ENCODE results near the gene GFRA1.

DNA sequence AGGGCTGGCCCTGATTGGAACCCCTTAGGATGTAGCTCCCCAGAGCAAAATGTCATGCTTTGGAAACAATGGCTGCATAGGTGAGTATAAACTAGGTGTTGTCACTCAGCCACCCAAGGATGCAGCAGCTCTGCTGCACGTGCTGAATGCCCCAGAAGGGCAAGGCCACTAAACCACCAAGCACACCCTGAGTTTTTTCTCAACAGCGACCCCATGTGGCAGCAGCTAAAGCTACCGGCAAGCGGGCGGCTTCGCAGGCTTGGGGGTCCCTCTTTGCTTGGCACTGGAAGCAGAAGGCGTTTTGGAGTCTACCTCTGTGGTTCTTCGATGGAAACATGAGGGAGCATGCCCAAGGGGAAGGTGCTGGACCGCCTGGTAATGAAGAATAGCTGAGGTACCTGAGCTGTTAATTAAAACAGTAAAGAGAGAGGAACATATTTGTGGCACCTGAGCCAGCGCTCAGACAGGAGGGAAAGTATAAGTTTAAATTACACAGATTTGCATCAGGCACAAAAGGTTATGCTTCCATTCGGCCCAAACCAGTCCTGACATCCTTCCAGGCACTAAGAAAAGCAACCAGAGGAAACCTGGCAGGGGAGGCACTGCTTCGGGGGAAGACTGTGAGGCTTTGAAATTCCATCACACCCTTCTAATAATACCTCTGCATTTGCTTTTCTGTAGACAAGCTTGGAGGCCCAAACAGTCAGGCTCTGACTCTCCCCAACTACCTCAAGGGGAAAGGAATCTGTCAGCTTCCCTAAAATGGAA, 152.1 kb downstream of the GFRA1 start:
- TF ChIP-seq CTCF (IDR thresholded peaks at IDR 0.05) (no peak), POLR2A (IDR thresholded peaks at IDR 0.05) (no peak), EP300 (IDR thresholded peaks at IDR 0.05) (no peak), POLR2AphosphoS5 (IDR thresholded peaks at IDR 0.05) (no peak)
